Fibroblast of the aortic adventitia (primary cell): Measurements from ENCODE around the gene BCAR3. TPM values are rescaled to one million over a fixed set of nuclear protein-coding genes. Genes with fewer than 3 reads are reported as not detected.
A peak's percentile ranks its signal among the peaks of the same experiment; 100 is the strongest.
"Not testable (repeated sequence)": the region's sequence is repeated elsewhere in the genome, so short reads cannot be mapped to it uniquely, and the experiment has no call there.

Experiments
- DNase-seq: peaks from one replicate; pipeline ENCODE4 v3.0.0-alpha.2; 2010; ENCODE audit warnings: low read depth
- H3K4me3 ChIP-seq: 2 replicates; pipeline ENCODE4 v1.5.1; 2011; ENCODE audit warnings: low read depth, mild to moderate bottlenecking, control low read depth, low read length, moderate library complexity
- total RNA-seq: library from RNA; depleted of rRNA; stranded (reverse); fragments of >200 nt; gene quantifications from 2 replicates; pipeline ENCODE4 v1.2.3, GENCODE V29; 2012; ENCODE audit warnings: low replicate concordance
- TF ChIP-seq, protein P1 (sequence below): IDR thresholded peaks from 2 replicates; pipeline ENCODE4 v1.5.1; 2011; ENCODE audit warnings: mild to moderate bottlenecking, low read length, control low read depth, inconsistent platforms; ENCODE audit not compliant: insufficient read depth

The BCAR3 gene
- total RNA-seq, 1 donor, result 34.4 TPM

DNA sequence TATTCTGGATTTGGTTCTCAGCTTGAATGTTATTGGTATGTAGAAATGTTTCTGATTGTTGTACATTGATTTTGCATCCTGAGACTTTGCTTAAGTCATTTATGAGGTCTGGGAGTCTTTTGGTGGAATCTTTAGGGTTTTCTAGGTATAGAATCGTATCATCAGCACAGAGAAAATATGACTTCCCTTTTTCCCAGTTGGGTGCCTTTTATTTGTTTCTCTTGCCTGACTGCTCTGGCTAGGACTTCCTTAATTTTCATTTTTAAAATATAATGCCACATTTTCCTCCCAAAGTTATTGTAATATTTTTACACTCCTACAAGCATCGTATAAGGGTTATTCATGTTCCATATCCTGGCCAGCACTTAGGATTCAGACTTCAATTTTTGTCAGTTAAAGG, 122.6 kb downstream of the BCAR3 start:
- TF ChIP-seq, protein P1, sequence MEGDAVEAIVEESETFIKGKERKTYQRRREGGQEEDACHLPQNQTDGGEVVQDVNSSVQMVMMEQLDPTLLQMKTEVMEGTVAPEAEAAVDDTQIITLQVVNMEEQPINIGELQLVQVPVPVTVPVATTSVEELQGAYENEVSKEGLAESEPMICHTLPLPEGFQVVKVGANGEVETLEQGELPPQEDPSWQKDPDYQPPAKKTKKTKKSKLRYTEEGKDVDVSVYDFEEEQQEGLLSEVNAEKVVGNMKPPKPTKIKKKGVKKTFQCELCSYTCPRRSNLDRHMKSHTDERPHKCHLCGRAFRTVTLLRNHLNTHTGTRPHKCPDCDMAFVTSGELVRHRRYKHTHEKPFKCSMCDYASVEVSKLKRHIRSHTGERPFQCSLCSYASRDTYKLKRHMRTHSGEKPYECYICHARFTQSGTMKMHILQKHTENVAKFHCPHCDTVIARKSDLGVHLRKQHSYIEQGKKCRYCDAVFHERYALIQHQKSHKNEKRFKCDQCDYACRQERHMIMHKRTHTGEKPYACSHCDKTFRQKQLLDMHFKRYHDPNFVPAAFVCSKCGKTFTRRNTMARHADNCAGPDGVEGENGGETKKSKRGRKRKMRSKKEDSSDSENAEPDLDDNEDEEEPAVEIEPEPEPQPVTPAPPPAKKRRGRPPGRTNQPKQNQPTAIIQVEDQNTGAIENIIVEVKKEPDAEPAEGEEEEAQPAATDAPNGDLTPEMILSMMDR, result no peak
- H3K4me3 ChIP-seq, result no peak overlapping the region
- no peak for DNase-seq

DNA sequence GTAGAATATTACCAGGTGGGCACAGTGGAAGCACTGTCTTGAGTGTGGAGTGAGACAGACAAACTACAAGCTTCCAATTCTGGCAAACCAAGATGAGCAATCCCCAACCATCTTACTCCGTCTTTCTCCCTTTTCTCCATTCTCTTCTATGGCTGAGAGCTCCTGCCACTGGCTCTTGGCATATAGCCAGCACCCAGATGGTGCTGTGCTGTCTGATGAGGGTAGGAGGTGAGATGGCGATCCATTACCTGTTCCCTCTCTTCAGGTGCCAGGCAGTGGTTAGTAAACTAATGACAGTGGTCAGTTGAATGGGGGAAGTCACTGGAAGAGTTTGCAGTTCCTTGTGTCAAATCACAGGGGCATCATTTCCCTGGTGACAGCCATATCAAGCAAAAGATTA, 125.3 kb downstream of the BCAR3 start:
- TF ChIP-seq, protein P1, result no peak
- no peak for DNase-seq
- no peak overlapping the region for H3K4me3 ChIP-seq

DNA sequence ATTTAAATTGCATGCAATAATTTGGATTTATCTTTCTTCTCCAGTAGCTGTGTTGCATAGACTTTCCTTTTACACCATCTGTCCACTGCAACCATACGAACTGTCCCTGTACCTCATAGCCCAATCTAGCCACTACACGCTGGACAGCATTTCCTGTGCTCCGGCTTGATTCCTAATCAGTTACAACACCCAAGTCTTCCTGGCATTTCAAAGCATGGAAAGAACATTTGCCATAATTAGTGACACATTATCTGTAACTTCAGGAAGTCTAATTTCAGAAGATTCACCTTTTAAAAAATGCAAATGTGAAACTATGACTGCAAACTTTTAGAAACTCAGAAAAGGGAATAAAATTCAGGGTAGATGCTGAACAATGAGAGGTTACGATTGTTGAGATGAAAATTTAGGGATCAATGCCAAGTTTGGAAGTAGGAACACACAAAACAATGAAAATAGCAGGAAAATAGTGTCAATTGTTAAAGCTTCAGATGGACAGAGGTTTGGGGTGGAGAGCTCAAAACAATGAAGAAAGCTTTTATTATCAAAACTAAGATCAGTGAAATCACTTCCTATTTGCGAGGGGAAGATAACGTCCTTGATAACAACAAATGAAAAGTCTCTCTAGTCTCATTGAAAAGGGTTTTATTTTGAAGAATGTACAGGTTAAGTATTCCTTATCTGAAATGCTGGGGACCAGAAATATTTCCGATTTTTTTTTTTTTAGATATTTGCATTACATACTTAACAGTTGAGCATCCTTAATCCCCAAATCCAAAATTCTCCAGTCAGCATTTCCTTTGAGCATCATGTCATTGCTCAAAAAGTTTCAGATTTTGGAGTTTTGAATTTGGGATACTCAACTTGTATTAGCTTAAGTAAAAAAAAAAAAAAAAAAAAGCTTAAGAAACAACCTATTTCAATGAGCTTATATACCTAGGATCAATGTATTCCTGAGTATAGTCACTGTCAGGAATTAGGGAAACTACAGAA, 126.5 kb downstream of the BCAR3 start:
- DNase-seq, result no peak
- no peak overlapping the region for H3K4me3 ChIP-seq

DNA sequence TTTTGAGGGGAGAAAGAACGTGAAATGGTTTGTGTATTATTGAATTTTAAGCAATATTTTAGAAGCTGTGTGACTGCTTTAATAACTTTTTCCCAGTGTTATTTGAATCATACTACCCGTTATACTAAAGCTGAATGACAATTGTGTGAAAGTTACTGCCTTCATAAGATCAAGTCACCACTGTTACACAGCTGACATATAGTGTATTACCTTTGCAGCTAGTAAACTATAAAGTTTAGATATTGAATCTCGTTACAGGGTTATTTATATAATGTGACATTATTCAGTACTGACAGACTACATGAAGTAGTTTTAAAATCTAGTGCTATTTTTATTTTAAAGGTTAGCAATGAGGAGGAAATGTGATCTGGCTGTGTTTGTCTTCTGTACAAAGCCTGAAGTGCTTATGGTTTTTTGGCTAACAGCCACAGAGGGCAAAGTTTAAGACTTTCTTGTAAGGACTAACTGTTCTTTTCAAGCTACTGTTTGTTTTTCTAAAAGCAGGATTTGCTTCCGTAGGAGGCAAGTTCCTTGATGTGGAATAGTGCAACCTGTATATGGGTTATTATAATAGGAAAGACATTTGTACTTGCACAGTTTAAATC, 127.6 kb downstream of the BCAR3 start:
- DNase-seq, H3K4me3 ChIP-seq: not testable (repeated sequence)

More for the DNA sequence above, 126.5 kb downstream of the BCAR3 start:
- TF ChIP-seq, protein P1, result no peak

DNA sequence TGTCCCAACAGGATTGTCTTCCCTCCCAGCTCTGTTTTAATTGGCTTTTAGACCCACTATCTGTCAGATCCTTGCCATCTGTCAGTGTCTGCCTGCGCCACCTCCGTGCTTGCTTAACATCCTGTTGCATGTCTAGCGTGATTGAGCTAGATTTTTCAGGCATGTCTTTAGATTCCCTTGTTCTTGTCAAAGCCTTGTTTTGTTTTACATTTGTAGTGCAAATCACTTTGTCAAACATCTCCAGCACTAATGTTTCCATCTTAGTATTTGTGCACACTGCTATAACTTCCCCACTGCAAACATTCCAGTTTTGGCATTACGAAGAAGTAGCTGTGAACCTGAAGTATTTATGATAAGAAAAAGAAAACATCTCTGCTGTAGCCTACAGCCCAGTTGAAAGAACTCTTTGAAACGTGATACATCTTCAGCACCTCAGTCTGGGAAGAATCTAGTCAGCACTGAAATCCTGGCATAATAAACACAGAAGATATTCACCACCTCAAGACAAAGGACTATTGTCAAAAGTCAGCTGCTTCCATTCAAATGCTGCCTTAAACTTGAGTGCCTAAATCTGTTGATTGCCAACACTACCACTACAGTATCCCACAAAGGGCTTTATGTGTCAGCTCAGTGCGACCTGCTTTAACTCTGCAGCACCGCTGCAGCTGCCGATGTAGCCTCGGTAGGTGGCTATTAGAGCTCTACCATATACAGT, 128.7 kb downstream of the BCAR3 start:
- TF ChIP-seq, protein P1, result no peak
- DNase-seq, result peak; percentile 65
- no peak overlapping the region for H3K4me3 ChIP-seq

DNA sequence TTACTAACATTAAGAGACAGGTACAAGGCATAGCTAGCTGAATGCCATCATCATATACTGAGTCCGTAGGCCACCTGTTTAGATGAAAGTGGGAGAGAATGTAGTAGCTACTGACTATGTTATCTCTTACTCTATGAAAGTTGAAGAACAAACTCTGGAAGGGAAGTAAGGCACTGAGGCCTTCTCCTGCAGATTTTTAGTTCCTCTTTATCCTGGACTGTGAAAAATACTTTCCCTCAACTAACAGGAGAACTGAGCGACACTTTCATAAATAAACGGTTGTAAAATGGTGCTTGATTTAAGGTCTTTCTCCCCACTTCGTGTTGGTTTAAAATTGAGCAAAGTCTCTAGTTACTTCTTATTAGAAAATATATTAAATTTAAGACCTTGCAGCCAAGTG, 131.8 kb downstream of the BCAR3 start:
- no peak for DNase-seq
- H3K4me3 ChIP-seq, result no peak overlapping the region
- TF ChIP-seq, protein P1, result no peak

DNA sequence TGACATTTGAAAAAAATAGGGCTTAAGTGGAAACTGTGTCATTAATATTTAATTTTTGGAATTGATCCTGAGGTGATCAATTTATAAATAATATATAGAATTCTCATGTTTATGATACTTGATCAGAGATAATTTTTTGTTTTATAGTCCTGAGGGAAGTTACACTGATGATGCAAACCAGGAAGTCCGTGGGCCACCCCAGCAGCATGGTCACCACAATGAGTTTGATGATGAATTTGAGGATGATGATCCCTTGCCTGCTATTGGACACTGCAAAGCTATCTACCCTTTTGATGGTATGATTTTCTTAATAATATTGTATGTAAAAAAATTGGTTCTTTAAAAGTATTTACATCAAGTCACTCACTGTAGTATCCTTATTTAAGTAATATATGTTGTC, 132.5 kb downstream of the BCAR3 start:
- no peak overlapping the region for H3K4me3 ChIP-seq
- no peak for DNase-seq
- TF ChIP-seq, protein P1, result no peak
